Karpas-422 (cell line): ENCODE measurements around the gene PARP9. TPM values are rescaled to one million over a fixed set of nuclear protein-coding genes. Genes with fewer than 3 reads are reported as not detected.

Experiments used
- DNase-seq: peaks from one replicate; pipeline ENCODE4 v3.0.0-alpha.2; 2015
- H2AFZ ChIP-seq: fragments of 200-600 bp; sonication (generic); 2 replicates; pipeline ENCODE4 v1.6.1; 2014; ENCODE audit warnings: antibody characterized with exemption, low read length, mixed read lengths
- H3K27ac ChIP-seq: fragments of 200-600 bp; sonication (generic); 2 replicates; pipeline ENCODE4 v1.5.1; 2014; ENCODE audit warnings: mild to moderate bottlenecking, low read length, moderate library complexity
- H3K27me3 ChIP-seq: fragments of 200-600 bp; sonication (generic); 2 replicates; pipeline ENCODE4 v1.6.1; 2014; ENCODE audit warnings: low read length, mixed read lengths
- H3K36me3 ChIP-seq: fragments of 200-600 bp; sonication (generic); 2 replicates; pipeline ENCODE4 v1.6.1; 2014; ENCODE audit warnings: low read length, mixed read lengths; ENCODE audit not compliant: insufficient read depth
- H3K4me1 ChIP-seq: fragments of 200-600 bp; sonication (generic); 2 replicates; pipeline ENCODE4 v1.6.1; 2014; ENCODE audit warnings: mild to moderate bottlenecking, low read length, mixed read lengths
- H3K4me2 ChIP-seq: fragments of 200-600 bp; sonication (generic); 2 replicates; pipeline ENCODE4 v1.6.1; 2014; ENCODE audit warnings: low read length, low read depth, mild to moderate bottlenecking; ENCODE audit not compliant: poor library complexity, severe bottlenecking
- H3K4me3 ChIP-seq: fragments of 200-600 bp; sonication (generic); 2 replicates; pipeline ENCODE4 v1.5.1; 2014; ENCODE audit warnings: mild to moderate bottlenecking, antibody characterized with exemption, low read length, mixed read lengths
- H3K79me2 ChIP-seq: fragments of 200-600 bp; sonication (generic); 2 replicates; pipeline ENCODE4 v1.6.1; 2014; ENCODE audit warnings: mild to moderate bottlenecking, low read length, mixed read lengths
- H3K9ac ChIP-seq: fragments of 200-600 bp; sonication (generic); 2 replicates; pipeline ENCODE4 v1.6.0; 2014; ENCODE audit warnings: low read length
- H3K9me2 ChIP-seq: fragments of 200-600 bp; sonication (generic), shearing (Covaris generic); replicated peaks from 2 replicates; pipeline ENCODE4 v1.6.0; 2014; ENCODE audit warnings: mild to moderate bottlenecking, low read length, moderate library complexity; ENCODE audit not compliant: insufficient read depth
- H3K9me3 ChIP-seq: fragments of 300-700, 200-600 bp; sonication (generic); 2 replicates; pipeline ENCODE4 v1.6.1; 2014; ENCODE audit warnings: low read length, mixed read lengths
- H4K20me1 ChIP-seq: fragments of 200-600 bp; sonication (generic); 2 replicates; pipeline ENCODE4 v1.6.1; 2014; ENCODE audit warnings: mild to moderate bottlenecking, antibody characterized with exemption, low read length, low read depth; ENCODE audit not compliant: insufficient read depth
- total RNA-seq: library from RNA; depleted of rRNA; stranded (reverse); fragments of >200 nt; shearing (Covaris generic); gene quantifications from 2 replicates; pipeline ENCODE4 v1.2.3, GENCODE V29; 2014; ENCODE audit warnings: low replicate concordance

The PARP9 gene
- total RNA-seq, 1 experiment from 2014 or later = 24.4 TPM

DNA sequence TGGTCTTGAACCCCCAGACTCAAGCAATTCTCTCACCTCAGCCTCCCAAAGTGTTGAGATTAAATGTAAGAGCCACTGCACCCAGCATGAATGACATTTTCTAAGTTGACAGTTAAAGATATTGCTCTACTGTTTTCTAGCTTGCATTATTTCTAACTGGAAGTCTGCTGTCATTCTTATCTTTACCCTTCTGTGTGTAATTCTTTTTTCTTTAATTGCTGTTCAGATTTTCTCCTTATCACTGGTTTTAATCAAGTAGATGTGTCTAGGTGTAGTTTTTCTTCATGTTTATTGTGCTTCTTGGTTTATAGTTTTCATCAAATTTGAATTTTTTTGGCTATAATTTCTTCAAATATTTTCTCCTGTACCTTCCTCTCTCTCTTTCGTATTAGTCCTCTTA, 18.3 kb upstream of the PARP9 start:
- H4K20me1 ChIP-seq = no peaks in the 10 kb centered on the region
- H3K79me2 ChIP-seq = peaks cover 38% of the 10 kb centered on the region
- H3K9me3 ChIP-seq = peaks cover 13% of the 10 kb centered on the region
- no peak overlapping the region for H2AFZ ChIP-seq
- H3K9me2 ChIP-seq = no peaks in the 10 kb centered on the region
- H3K9ac ChIP-seq = no peak overlapping the region
- H3K4me1 ChIP-seq = peaks cover 37% of the 10 kb centered on the region
- H3K27ac ChIP-seq = no peak overlapping the region
- no peak for DNase-seq
- H3K27me3 ChIP-seq = no peaks in the 10 kb centered on the region
- 0 out of 2 replicates have a peak, but pooled peaks cover 5% of the 10 kb centered on the region for H3K36me3 ChIP-seq
- no peak overlapping the region for H3K4me3 ChIP-seq
- H3K4me2 ChIP-seq = no peak overlapping the region

DNA sequence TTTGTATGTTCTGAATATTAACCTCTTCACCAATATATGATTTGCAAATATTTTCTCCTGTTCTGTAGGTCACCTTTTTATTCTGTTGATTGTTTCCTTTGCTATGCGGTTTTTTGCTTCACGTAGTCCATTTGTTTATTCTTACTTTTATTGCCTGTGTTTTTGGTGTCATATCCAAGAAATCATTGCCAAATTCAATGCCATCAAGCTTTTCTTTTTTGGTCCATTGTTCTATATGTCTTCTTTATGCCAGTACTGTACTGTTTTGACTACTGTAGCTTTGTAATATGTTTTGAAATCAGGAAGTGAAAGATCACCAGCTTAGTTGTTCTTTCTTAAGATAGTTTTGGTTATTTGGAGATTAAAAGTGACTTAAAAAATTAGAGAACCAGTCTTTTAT, 17.5 kb upstream of the PARP9 start:
- no peak overlapping the region for H3K9ac ChIP-seq
- H3K27me3 ChIP-seq = no peaks in the 10 kb centered on the region
- H3K4me2 ChIP-seq = no peak overlapping the region
- 0 out of 2 replicates have a peak, but pooled peaks cover 5% of the 10 kb centered on the region for H3K36me3 ChIP-seq
- no peaks in the 10 kb centered on the region for H3K9me2 ChIP-seq
- H3K9me3 ChIP-seq = peaks cover 13% of the 10 kb centered on the region
- no peak for DNase-seq
- no peak overlapping the region for H3K27ac ChIP-seq
- H4K20me1 ChIP-seq = no peaks in the 10 kb centered on the region
- no peak overlapping the region for H3K4me3 ChIP-seq
- H3K4me1 ChIP-seq = peaks cover 39% of the 10 kb centered on the region
- peaks cover 31% of the 10 kb centered on the region for H3K79me2 ChIP-seq
- H2AFZ ChIP-seq = no peak overlapping the region

DNA sequence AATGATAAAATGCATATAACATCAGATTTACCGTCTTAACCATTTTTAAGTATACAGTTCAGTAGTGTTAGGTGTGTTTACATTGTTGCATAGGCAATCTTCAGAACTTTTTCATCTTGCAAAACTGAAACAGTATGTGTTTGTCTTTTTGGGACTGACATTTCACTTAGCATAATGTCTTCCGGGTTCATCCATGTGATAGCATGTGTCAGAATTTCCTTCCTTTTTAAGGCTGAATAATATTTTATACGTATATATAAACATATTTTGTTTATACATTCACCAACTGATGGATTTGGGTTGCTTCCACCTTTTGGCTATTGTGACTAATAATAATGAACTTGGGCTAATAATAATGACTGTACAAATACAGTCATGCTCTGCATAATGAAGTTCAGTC, 16.4 kb upstream of the PARP9 start:
- H3K9ac ChIP-seq = no peak overlapping the region
- H4K20me1 ChIP-seq = no peaks in the 10 kb centered on the region
- H3K9me2 ChIP-seq = no peaks in the 10 kb centered on the region
- DNase-seq = no peak
- no peak overlapping the region for H3K4me2 ChIP-seq
- H3K9me3 ChIP-seq = peaks cover 13% of the 10 kb centered on the region
- H3K79me2 ChIP-seq = peaks cover 30% of the 10 kb centered on the region
- H3K27me3 ChIP-seq = no peaks in the 10 kb centered on the region
- H3K4me1 ChIP-seq = peaks cover 45% of the 10 kb centered on the region
- no peak overlapping the region for H3K4me3 ChIP-seq
- H3K27ac ChIP-seq = no peak overlapping the region
- H2AFZ ChIP-seq = no peak overlapping the region
- H3K36me3 ChIP-seq = 0 out of 2 replicates have a peak, but pooled peaks cover 5% of the 10 kb centered on the region

DNA sequence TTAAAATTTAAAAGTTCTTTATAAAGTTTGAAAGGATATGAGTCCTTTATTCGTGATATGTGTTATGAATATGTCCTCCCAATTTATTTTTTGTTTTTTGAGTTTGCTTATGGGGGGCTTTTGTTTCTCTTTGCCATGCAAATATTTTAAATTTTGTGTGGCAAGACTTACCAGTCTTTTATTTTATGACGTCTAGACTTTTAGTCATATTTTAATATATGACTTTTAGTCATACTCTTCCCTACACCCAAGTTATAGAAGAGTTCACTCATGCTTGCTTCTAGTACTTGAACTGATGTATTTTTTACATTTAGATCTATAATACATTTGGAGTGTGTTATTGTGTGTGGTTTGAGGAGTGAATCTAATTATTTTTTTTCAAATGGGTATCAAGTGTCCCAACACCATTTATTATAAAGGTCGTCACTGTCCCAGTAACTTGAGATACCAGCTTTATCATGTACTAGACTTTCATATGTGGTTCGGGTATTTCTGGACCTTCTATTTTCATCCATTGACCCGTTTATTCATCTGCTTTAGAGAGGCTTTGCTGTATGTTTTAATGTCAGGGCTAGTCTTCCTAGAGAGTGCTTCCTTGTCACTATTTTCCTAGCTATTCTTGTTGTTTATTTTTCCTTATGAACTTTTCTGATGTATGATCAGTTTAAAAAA, 14.1 kb upstream of the PARP9 start:
- H3K4me3 ChIP-seq = peak overlapping the region; percentile 85
- DNase-seq = peak; percentile 70
- no peaks in the 10 kb centered on the region for H3K9me2 ChIP-seq
- H3K9me3 ChIP-seq = peaks cover 13% of the 10 kb centered on the region
- no peaks in the 10 kb centered on the region for H3K27me3 ChIP-seq
- peak overlapping the region; percentile 92 for H3K4me2 ChIP-seq
- 0 out of 2 replicates have a peak, but pooled peaks cover 5% of the 10 kb centered on the region for H3K36me3 ChIP-seq
- H2AFZ ChIP-seq = peak overlapping the region; percentile 80
- peaks cover 61% of the 10 kb centered on the region for H3K4me1 ChIP-seq
- H3K79me2 ChIP-seq = peaks cover 25% of the 10 kb centered on the region
- no peaks in the 10 kb centered on the region for H4K20me1 ChIP-seq
- H3K9ac ChIP-seq = peak overlapping the region; percentile 86
- H3K27ac ChIP-seq = peak overlapping the region; percentile 99

GRCh38 chr3:122577409-122578031, 13.4 kb upstream of the PARP9 start, which contains the start of gene PARP15:
Gene PARP15 (plus strand): TSS chr3:122577650. CDS start chr3:122577668, 18 bp downstream.
- no peaks in the 10 kb centered on the region for H4K20me1 ChIP-seq
- H3K27me3 ChIP-seq = no peaks in the 10 kb centered on the region
- peak within 1 kb of the TSS; percentile 99 for H3K27ac ChIP-seq
- H3K4me1 ChIP-seq = peaks cover 68% of the 10 kb centered on the region
- H3K36me3 ChIP-seq = 0 out of 2 replicates have a peak, but pooled peaks cover 5% of the 10 kb centered on the region
- H3K9me2 ChIP-seq = no peaks in the 10 kb centered on the region
- peaks cover 13% of the 10 kb centered on the region for H3K9me3 ChIP-seq
- H2AFZ ChIP-seq = peak within 1 kb of the TSS; percentile 80
- peaks cover 25% of the 10 kb centered on the region for H3K79me2 ChIP-seq
- peak within 1 kb of the TSS; percentile 85 for H3K4me3 ChIP-seq
- DNase-seq = peak; percentile 75
- peak within 1 kb of the TSS; percentile 92 for H3K4me2 ChIP-seq
- H3K9ac ChIP-seq = peak within 1 kb of the TSS; percentile 86

- Histone ChIP-seq H3K79me2 (peaks cover 15% of the 10 kb centered on the region), H3K9me3 (peaks cover 3% of the 10 kb centered on the region), H3K4me3 (peak overlapping the region; percentile 85), H3K27me3 (no peaks in the 10 kb centered on the region), H3K9me2 (no peaks in the 10 kb centered on the region), H3K36me3 (no peaks in the 10 kb centered on the region; the same call in 1 of the 2 replicates), H3K4me1 (peaks cover 72% of the 10 kb centered on the region), H3K4me2 (peak overlapping the region; percentile 92), H2AFZ (0 out of 2 replicates have a peak overlapping the region, but pooled peaks have one; percentile 11), H3K27ac (peak overlapping the region; percentile 99), H4K20me1 (no peaks in the 10 kb centered on the region), H3K9ac (peak overlapping the region; percentile 86)
- peak; percentile 97 for DNase-seq
These were observed 12.3 kb upstream of the PARP9 start for GRCh38 chr3:122576174-122576940.

GRCh38 chr3:122572940-122573412, 8.9 kb upstream of the PARP9 start:
- Histone ChIP-seq H3K27ac (peak overlapping the region; percentile 99), H4K20me1 (no peaks in the 10 kb centered on the region), H3K79me2 (no peaks in the 10 kb centered on the region; the same call in 1 of the 2 replicates), H3K9ac (no peak overlapping the region), H3K9me3 (no peaks in the 10 kb centered on the region), H3K36me3 (peaks cover 18% of the 10 kb centered on the region; the same call in 1 of the 2 replicates), H3K4me1 (peaks cover 62% of the 10 kb centered on the region), H2AFZ (no peak overlapping the region), H3K9me2 (no peaks in the 10 kb centered on the region), H3K4me2 (peak overlapping the region; percentile 36), H3K4me3 (no peak overlapping the region), H3K27me3 (no peaks in the 10 kb centered on the region)
- peak; percentile 89 for DNase-seq
